ENCODE results near the gene PNLIP. TPM values are rescaled to one million over a fixed set of nuclear protein-coding genes. Genes with fewer than 3 reads are reported as not detected.

The PNLIP gene
- polyA plus RNA-seq, 1 of the 3 experiments (the other 2 are of a cell fraction) = not detected

DNA sequence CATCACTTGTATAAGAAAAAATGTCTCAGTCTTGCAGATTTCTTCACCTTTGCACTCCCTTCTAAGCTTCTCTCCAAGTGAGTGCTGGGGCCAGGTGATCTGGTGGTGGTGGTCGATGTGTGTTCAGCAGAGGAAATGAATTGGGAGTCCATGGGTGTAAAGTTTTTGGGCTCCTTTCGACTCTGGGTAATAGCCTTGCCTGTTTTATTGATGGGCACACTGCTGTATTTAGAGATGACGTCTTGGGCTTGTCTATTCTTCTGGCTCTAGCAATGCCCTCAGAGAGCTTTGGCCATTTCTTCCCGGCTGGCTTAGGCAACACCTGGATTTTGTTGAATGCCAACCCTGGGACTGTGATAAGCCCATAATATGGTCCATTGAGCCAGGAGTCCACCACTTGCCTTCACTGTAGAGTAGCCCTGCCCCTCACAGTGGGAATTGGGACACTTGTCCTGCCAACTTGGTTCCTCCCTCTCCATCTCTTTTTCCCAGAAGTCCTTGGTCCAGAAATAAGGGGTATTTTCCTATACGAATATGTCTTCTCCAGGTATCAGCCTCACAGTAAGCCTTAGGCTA is 11.7 kb downstream of the PNLIP start:
- Histone ChIP-seq H3F3A (replicated peaks; ENCODE audit: insufficient read depth) (no peaks in the 10 kb centered on the region), H3K9me2 (no peaks in the 10 kb centered on the region), H3K27me3 (ENCODE audit: insufficient read depth) (no peaks in the 10 kb centered on the region), H3K36me3 (replicated peaks in 1 of 2; ENCODE audit: control insufficient read depth in 1 of 2, insufficient read depth in 2 of 2, low read length in 1 of 2) (no peaks in the 10 kb centered on the region), H2AFZ (ENCODE audit: low read depth) (no peak overlapping the region), H3K4me2 (no peak overlapping the region), H3K27ac (ENCODE audit: low read depth in 2 of 2, low read length in 1 of 2) (no peak overlapping the region), H3K4me1 (ENCODE audit: control insufficient read depth in 1 of 2, insufficient read depth in 2 of 2, low read depth in 1 of 2, low read length in 1 of 2) (no peaks in the 10 kb centered on the region), H3K9me3 (no peaks in the 10 kb centered on the region), H4K20me1 (ENCODE audit: insufficient read depth) (no peaks in the 10 kb centered on the region), H3K4me3 (ENCODE audit: low read depth in 2 of 2, low read length in 1 of 2) (no peak overlapping the region), H3K9ac (no peak overlapping the region), H3K79me2 (ENCODE audit: insufficient read depth) (no peaks in the 10 kb centered on the region)
- DNase-seq = no peak
- ChIA-PET POLR2A (no interaction called here), CTCF (no interaction called here)
- TF ChIP-seq, protein P1, sequence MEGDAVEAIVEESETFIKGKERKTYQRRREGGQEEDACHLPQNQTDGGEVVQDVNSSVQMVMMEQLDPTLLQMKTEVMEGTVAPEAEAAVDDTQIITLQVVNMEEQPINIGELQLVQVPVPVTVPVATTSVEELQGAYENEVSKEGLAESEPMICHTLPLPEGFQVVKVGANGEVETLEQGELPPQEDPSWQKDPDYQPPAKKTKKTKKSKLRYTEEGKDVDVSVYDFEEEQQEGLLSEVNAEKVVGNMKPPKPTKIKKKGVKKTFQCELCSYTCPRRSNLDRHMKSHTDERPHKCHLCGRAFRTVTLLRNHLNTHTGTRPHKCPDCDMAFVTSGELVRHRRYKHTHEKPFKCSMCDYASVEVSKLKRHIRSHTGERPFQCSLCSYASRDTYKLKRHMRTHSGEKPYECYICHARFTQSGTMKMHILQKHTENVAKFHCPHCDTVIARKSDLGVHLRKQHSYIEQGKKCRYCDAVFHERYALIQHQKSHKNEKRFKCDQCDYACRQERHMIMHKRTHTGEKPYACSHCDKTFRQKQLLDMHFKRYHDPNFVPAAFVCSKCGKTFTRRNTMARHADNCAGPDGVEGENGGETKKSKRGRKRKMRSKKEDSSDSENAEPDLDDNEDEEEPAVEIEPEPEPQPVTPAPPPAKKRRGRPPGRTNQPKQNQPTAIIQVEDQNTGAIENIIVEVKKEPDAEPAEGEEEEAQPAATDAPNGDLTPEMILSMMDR (IDR thresholded peaks at IDR 0.05) = no peak
- TF ChIP-seq NFIC (IDR thresholded peaks at IDR 0.05; ENCODE audit: borderline replicate concordance) (no peak), TEAD4 (IDR thresholded peaks at IDR 0.05; ENCODE audit: borderline replicate concordance, insufficient read depth) (no peak), USF2 (IDR thresholded peaks at IDR 0.05; ENCODE audit: borderline replicate concordance, low read depth, low read length) (no peak), FOXJ3 (CRISPR knock-in tag; IDR thresholded peaks at IDR 0.05) (no peak)
- WGBS (ENCODE audit: low lambda C conversion rate) = 25% methylated on average over 5 of the region's 5 CpGs

DNA sequence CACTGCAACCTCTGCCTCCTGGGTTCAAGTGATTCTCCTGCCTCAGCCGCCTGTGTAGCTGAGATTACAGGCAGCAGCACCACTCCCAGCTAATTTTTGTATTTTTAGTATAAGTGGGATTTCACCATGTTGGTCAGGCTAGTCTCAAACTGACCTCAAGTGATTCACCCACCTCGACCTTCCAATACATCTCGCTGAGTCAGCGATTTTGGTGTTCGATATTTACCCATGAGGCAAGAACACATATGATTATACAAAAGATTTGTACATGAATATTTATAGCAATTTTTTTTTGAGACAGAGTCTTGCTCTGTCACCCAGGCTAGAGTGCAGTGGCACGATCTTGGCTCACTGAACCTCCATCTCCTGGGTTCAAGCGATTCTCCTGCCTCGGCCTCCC is 19.8 kb downstream of the PNLIP start:
- Histone ChIP-seq H3K79me2 (ENCODE audit: insufficient read depth) (no peaks in the 10 kb centered on the region), H3K27ac (ENCODE audit: low read depth in 2 of 2, low read length in 1 of 2) (no peak overlapping the region), H3K9me2 (no peaks in the 10 kb centered on the region), H3K9me3 (no peaks in the 10 kb centered on the region), H3K4me3 (ENCODE audit: low read depth in 2 of 2, low read length in 1 of 2) (no peak overlapping the region), H3F3A (replicated peaks; ENCODE audit: insufficient read depth) (no peaks in the 10 kb centered on the region), H2AFZ (ENCODE audit: low read depth) (no peak overlapping the region), H3K4me1 (ENCODE audit: control insufficient read depth in 1 of 2, insufficient read depth in 2 of 2, low read depth in 1 of 2, low read length in 1 of 2) (no peaks in the 10 kb centered on the region), H3K27me3 (ENCODE audit: insufficient read depth) (no peaks in the 10 kb centered on the region), H3K36me3 (replicated peaks in 1 of 2; ENCODE audit: control insufficient read depth in 1 of 2, insufficient read depth in 2 of 2, low read length in 1 of 2) (no peaks in the 10 kb centered on the region), H4K20me1 (ENCODE audit: insufficient read depth) (no peaks in the 10 kb centered on the region), H3K9ac (no peak overlapping the region), H3K4me2 (no peak overlapping the region)
- no peak for TF ChIP-seq RFX5 (IDR thresholded peaks at IDR 0.05; ENCODE audit: low read length)
- no peak for TF ChIP-seq JUND (IDR thresholded peaks at IDR 0.05)
- no peak for TF ChIP-seq FOXM1 (IDR thresholded peaks at IDR 0.05; ENCODE audit: low read depth)
- no peak for TF ChIP-seq FOSL2 (IDR thresholded peaks at IDR 0.05; ENCODE audit: borderline replicate concordance, low read depth)
- TF ChIP-seq GATA2 (CRISPR knock-in tag; IDR thresholded peaks at IDR 0.05) = no peak
- TF ChIP-seq RCOR1 (IDR thresholded peaks at IDR 0.05; ENCODE audit: low read length) = no peak
- no peak for TF ChIP-seq RAD21 (IDR thresholded peaks at IDR 0.05; ENCODE audit: low read length)
- no peak for TF ChIP-seq TEAD4 (IDR thresholded peaks at IDR 0.05; ENCODE audit: borderline replicate concordance, insufficient read depth)
- TF ChIP-seq TAF1 (IDR thresholded peaks at IDR 0.05; ENCODE audit: borderline replicate concordance, low read depth, low read length) = no peak
- no peak for TF ChIP-seq SMC3 (IDR thresholded peaks at IDR 0.05; ENCODE audit: low read depth, low read length)
- no peak for TF ChIP-seq RXRA (IDR thresholded peaks at IDR 0.05; ENCODE audit: borderline replicate concordance, low read depth)
- TF ChIP-seq, protein P1 (IDR thresholded peaks at IDR 0.05) = no peak
- TF ChIP-seq TCF12 (IDR thresholded peaks at IDR 0.05) = no peak
- TF ChIP-seq GABPA (IDR thresholded peaks at IDR 0.05; ENCODE audit: low read depth) = no peak
- no peak for DNase-seq
- 79% methylated on average over 8 of the region's 8 CpGs for WGBS (ENCODE audit: low lambda C conversion rate)
- POLR2A ChIA-PET = no interaction called here
- CTCF ChIA-PET = no interaction called here
